ENCODE results near the gene B3GNT9. TPM values are rescaled to one million over a fixed set of nuclear protein-coding genes. Genes with fewer than 3 reads are reported as not detected.

B3GNT9 gene
- total RNA-seq, 2 donors from 2014 or later: 7.2 to 11.0 TPM

GRCh38 chr16:67149276-67150046 is 1.3 kb downstream of the B3GNT9 start:
- peaks cover 4% of the 10 kb centered on the region for H3K4me1 Mint-ChIP-seq
- no peaks in the 10 kb centered on the region for H3K4me1 ChIP-seq (ENCODE audit: control insufficient read depth, insufficient read depth, low read length)
- no peak overlapping the region for H3K27ac Mint-ChIP-seq
- peaks cover 43% of the 10 kb centered on the region for H3K27me3 Mint-ChIP-seq (ENCODE audit: insufficient read depth)
- peak overlapping the region; percentile 59 for H3K4me3 Mint-ChIP-seq
- H3K9ac ChIP-seq (ENCODE audit: extremely low read depth, low read length, poor library complexity, severe bottlenecking): no peak overlapping the region
- 83 to 86% methylated on average over 72 to 77 of the region's 77 CpGs for WGBS, 2 experiments (ENCODE audit: insufficient coverage in 1 of 2, insufficient read length in 1 of 2)
- TF ChIP-seq, protein P1, sequence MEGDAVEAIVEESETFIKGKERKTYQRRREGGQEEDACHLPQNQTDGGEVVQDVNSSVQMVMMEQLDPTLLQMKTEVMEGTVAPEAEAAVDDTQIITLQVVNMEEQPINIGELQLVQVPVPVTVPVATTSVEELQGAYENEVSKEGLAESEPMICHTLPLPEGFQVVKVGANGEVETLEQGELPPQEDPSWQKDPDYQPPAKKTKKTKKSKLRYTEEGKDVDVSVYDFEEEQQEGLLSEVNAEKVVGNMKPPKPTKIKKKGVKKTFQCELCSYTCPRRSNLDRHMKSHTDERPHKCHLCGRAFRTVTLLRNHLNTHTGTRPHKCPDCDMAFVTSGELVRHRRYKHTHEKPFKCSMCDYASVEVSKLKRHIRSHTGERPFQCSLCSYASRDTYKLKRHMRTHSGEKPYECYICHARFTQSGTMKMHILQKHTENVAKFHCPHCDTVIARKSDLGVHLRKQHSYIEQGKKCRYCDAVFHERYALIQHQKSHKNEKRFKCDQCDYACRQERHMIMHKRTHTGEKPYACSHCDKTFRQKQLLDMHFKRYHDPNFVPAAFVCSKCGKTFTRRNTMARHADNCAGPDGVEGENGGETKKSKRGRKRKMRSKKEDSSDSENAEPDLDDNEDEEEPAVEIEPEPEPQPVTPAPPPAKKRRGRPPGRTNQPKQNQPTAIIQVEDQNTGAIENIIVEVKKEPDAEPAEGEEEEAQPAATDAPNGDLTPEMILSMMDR (conservative IDR thresholded peaks at IDR 0.05): no peak
- no peak for DNase-seq
- H3K9me3 ChIP-seq (ENCODE audit: control insufficient read depth, low read length): no peaks in the 10 kb centered on the region
- peaks cover 36% of the 10 kb centered on the region for H3K36me3 Mint-ChIP-seq (ENCODE audit: low read depth)
- H3K36me3 ChIP-seq (ENCODE audit: control insufficient read depth, insufficient read depth, low read length): peaks cover 32% of the 10 kb centered on the region
- H3K9me3 Mint-ChIP-seq: no peaks in the 10 kb centered on the region
- peaks cover 49% of the 10 kb centered on the region for H3K27me3 ChIP-seq (ENCODE audit: control insufficient read depth, insufficient read depth, low read length, poor library complexity, severe bottlenecking)
- no peak overlapping the region for H3K27ac ChIP-seq (ENCODE audit: low read depth, low read length)
- H3K4me3 ChIP-seq (ENCODE audit: low read length): no peak overlapping the region

GRCh38 chr16:67148656-67149275 is 2.0 kb downstream of the B3GNT9 start:
- Mint-ChIP-seq H3K27me3 (ENCODE audit: insufficient read depth) (peaks cover 36% of the 10 kb centered on the region), H3K9me3 (no peaks in the 10 kb centered on the region), H3K36me3 (ENCODE audit: low read depth) (peaks cover 41% of the 10 kb centered on the region), H3K27ac (no peak overlapping the region), H3K4me3 (no peak overlapping the region), H3K4me1 (peaks cover 4% of the 10 kb centered on the region)
- H3K27ac ChIP-seq (ENCODE audit: low read depth, low read length): no peak overlapping the region
- no peak for DNase-seq
- H3K4me3 ChIP-seq (ENCODE audit: low read length): no peak overlapping the region
- WGBS, 2 experiments (ENCODE audit: insufficient coverage in 1 of 2, insufficient read length in 1 of 2): 90 to 96% methylated on average over 11 of the region's 11 CpGs
- peaks cover 42% of the 10 kb centered on the region for H3K27me3 ChIP-seq (ENCODE audit: control insufficient read depth, insufficient read depth, low read length, poor library complexity, severe bottlenecking)
- H3K9me3 ChIP-seq (ENCODE audit: control insufficient read depth, low read length): no peaks in the 10 kb centered on the region
- H3K9ac ChIP-seq (ENCODE audit: extremely low read depth, low read length, poor library complexity, severe bottlenecking): no peak overlapping the region
- TF ChIP-seq, protein P1 (conservative IDR thresholded peaks at IDR 0.05): no peak
- no peaks in the 10 kb centered on the region for H3K4me1 ChIP-seq (ENCODE audit: control insufficient read depth, insufficient read depth, low read length)
- peaks cover 37% of the 10 kb centered on the region for H3K36me3 ChIP-seq (ENCODE audit: control insufficient read depth, insufficient read depth, low read length)

- 100% methylated on average over 2 of the region's 2 CpGs for WGBS, 2 experiments (ENCODE audit: insufficient coverage in 1 of 2, insufficient read length in 1 of 2)
- no peak for DNase-seq
- no peak overlapping the region for H3K4me3 Mint-ChIP-seq
- no peak overlapping the region for H3K4me3 ChIP-seq (ENCODE audit: low read length)
- TF ChIP-seq, protein P1 (conservative IDR thresholded peaks at IDR 0.05): no peak
- H3K4me1 Mint-ChIP-seq: peaks cover 4% of the 10 kb centered on the region
- H3K9ac ChIP-seq (ENCODE audit: extremely low read depth, low read length, poor library complexity, severe bottlenecking): no peak overlapping the region
- H3K36me3 ChIP-seq (ENCODE audit: control insufficient read depth, insufficient read depth, low read length): peaks cover 41% of the 10 kb centered on the region
- H3K4me1 ChIP-seq (ENCODE audit: control insufficient read depth, insufficient read depth, low read length): no peaks in the 10 kb centered on the region
- H3K9me3 Mint-ChIP-seq: no peaks in the 10 kb centered on the region
- peaks cover 37% of the 10 kb centered on the region for H3K27me3 ChIP-seq (ENCODE audit: control insufficient read depth, insufficient read depth, low read length, poor library complexity, severe bottlenecking)
- H3K36me3 Mint-ChIP-seq (ENCODE audit: low read depth): peaks cover 45% of the 10 kb centered on the region
- H3K27ac ChIP-seq (ENCODE audit: low read depth, low read length): no peak overlapping the region
- H3K27me3 Mint-ChIP-seq (ENCODE audit: insufficient read depth): peaks cover 30% of the 10 kb centered on the region
- no peak overlapping the region for H3K27ac Mint-ChIP-seq
- no peaks in the 10 kb centered on the region for H3K9me3 ChIP-seq (ENCODE audit: control insufficient read depth, low read length)
Observed at GRCh38 chr16:67148221-67148620, 2.6 kb downstream of the B3GNT9 start.
